ENCODE data around the gene SH3GLB2.
"Not testable (repeated sequence)": the region's sequence is repeated elsewhere in the genome, so short reads cannot be mapped to it uniquely, and the experiment has no call there.

Gene SH3GLB2

DNA sequence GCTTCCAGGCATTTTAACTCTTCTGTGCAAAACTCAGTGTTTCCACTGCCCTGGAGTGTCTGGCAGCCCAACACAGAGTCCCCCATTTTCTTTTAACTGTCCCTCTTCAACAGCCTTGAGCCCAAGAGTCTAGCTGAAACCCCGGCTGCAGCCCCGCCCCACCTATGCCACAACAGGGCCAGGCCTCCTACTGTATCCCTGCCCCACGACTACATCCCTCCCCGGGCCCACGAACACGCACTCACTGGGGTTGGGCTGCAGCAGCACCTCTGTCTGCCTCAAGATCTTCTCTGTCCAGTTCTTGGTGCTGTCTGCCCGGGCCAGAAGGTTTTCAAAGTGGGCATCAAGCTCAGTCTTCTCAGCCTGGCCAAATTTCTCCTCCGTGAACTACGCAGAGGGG is 6.1 kb downstream of the SH3GLB2 start:
- DNase-seq (ENCODE audit: low read depth in 3 of 3): no peak

DNA sequence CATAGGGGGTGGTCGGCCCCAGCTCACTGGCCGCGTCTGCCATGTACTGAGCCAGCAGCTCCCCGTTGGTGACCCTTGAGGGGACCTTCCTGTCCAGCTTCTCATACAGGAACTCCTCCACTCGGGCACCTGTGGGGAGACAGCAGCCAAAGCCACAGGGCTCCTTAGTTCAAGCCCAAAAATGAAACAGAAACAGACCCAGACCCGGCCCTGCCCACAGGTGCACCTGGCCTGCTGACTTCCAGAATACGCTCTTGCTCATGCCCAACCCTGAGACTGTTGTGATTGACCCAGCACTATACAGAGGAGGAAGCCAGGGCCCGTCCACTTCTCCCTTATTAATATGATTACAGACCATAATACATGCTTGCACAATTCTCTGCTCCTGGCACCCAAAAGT is 7.0 kb downstream of the SH3GLB2 start:
- DNase-seq (ENCODE audit: low read depth in 3 of 3): no peak

DNA sequence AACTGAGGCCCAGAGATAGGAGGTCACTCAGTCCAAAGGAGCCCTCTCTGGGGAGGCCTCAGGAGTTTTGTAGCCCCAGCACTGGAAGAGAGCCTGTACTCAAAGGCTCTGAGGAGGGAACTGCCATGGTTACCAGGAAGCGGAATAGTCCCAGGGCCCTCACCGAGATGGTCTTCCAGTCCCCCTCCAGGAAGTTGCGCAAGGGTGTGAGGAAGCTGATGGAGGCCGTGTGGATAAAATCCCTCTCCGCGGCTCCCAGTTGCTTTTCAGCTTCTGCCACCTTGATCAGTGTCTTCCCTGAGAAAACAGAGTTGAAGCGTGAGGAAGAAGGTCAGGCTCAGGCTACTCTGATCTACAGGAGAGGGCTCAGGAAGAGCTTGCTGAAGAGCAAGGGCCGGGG is 13.5 kb downstream of the SH3GLB2 start:
- DNase-seq (ENCODE audit: low read depth in 3 of 3): no peak

DNA sequence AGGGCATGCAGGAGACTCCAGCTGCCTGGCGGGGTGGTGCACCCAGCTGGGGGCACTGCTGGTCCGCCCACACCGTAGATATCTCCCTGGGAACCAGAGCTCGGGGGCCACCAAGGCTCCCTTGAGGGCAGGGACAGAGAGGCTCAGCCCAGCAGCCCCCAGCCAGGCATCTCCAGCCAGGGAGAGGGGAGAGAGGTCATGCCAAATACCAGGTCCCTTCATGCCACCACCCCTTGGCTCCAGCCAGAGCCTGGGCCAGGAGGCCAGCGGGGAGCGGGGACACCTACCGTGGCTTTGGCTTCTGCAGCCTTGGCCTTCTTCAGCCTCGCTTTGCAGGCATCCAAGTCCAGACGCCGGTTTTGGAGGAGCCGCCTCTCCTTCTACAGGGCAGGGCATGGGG is 14.0 kb downstream of the SH3GLB2 start:
- no peak for DNase-seq (ENCODE audit: low read depth in 3 of 3)

- no peak for DNase-seq (ENCODE audit: low read depth in 3 of 3)
Observed at GRCh38 chr9:129013674-129014073, 14.5 kb downstream of the SH3GLB2 start.

GRCh38 chr9:129012893-129013448 is 15.2 kb downstream of the SH3GLB2 start:
- DNase-seq (ENCODE audit: low read depth in 3 of 3): no peak

DNA sequence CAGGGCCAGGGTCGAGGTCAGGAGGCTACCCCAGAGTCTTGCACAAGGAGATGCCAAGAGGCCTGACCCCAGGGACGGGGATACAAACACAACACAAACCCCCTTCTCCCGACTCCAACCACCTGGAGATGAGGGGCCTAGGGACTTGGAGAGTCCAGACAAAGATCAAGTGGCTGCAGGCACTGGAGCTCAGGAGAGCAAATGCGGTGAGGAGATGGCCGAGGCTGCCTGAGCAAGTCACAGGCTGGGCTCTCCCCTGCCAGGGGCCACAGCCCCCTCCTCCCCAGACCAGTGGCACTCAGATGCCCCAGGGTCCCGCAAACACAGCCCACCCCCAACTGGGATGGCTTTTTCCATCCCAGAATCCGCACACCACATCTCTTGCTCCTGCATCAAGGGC is 15.8 kb downstream of the SH3GLB2 start:
- DNase-seq (ENCODE audit: low read depth in 3 of 3): no peak

DNA sequence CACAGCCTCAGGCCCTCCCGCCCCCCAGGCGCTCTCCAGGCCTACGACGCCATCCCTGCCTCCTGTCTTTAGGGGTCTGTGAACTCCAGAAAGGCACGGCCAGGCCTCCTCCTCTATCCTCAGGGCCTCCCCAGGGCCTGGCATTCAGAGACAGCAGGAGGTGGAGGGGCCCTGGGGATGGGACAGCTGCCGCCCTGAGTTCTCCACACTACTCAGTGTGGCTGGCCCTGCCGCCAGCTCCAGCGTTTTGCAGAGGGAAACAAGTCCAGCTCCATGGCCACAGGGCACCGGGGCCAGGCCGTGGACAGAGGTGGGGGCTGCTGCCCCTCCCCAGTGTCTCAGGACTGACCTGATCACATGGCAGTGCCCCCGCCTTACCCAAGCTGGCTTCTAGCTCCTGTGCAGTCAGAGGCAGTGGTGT is 16.4 kb downstream of the SH3GLB2 start:
- no peak for DNase-seq (ENCODE audit: low read depth in 3 of 3)

DNA sequence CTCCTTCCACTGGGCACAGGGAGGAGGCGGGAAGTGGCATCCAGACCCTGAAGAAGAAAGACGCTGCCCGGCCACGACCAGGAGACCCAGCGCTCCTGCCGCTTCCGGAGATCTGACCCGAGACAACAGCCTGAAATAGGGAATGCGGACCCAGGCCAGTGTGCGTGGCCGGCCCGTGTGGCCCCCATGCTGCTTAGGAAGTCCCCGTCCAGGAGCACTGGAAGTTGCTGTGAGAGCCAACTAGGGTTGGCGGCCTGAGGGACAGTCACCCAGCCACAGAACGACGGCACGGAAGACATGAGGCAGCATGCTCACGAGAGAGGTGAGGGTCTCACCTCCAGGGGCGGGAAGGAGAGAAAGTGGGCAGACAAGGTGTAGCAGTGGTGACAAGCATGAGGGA is 17.0 kb downstream of the SH3GLB2 start:
- no peak for DNase-seq (ENCODE audit: low read depth in 3 of 3)

GRCh38 chr9:129010267-129010975 is 17.7 kb downstream of the SH3GLB2 start:
- no peak for DNase-seq (ENCODE audit: low read depth in 3 of 3)

- no peak for DNase-seq (ENCODE audit: low read depth in 3 of 3)
Observed at GRCh38 chr9:129009584-129010141, 18.5 kb downstream of the SH3GLB2 start.

DNA sequence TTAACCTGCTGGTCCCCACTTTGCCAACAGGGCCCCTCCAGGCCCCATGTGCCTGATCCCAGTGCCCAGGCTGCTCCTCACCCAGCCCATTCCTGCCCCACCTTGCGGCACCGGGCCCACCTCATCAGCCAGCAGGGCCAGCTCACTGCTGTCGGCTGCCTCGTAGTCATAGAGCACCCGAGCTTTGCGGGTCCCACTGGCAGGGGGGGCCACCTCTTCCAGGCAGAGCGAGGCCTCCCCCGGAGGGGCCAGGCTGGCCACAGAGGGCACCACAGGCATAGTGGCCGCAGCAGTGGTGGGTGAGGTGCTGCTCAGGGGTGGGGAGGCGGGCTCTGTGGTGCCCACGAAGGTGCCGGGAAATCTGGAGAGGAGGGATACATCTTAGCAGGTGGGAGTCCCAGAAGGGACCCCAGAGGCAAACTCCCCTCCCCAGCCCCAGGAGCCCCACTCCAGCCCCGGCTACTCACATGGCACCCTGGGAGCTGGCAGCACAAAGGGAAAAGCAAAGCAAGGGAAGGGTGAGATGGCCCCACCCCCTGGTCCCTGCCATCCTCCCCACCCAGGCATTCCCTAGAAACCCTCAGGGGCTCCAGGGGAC is 19.0 kb downstream of the SH3GLB2 start:
- no peak for DNase-seq (ENCODE audit: low read depth in 3 of 3)

DNA sequence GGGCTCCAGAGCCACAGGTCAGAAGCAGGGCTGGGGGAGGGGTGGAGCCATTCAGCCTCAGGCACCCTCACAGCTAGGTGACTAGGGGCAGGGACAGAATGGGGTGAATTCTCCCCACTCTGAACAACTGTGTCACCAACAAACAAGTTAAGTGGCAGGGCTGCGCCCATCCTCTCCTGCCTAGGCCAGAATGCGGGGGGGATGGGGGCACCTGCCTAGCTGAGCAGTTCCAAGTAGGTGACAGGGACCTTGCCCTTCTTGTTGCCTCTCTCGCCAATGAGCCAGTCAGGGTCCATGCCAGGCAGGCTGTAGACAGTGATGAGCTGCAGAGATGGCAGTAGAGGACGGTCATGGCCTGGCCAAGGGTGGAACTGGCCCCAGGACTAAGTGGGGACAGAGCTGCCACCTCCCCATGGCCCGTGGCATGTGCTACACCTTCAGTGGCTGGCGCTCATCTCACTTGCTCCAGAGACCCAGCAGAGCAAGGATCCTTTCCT is 19.6 kb downstream of the SH3GLB2 start:
- no peak for DNase-seq (ENCODE audit: low read depth in 3 of 3)

- no peak for DNase-seq (ENCODE audit: low read depth in 3 of 3)
Observed at GRCh38 chr9:129007766-129008468, 20.2 kb downstream of the SH3GLB2 start.

GRCh38 chr9:129007035-129007765 is 20.9 kb downstream of the SH3GLB2 start:
- DNase-seq (ENCODE audit: low read depth in 3 of 3): no peak

DNA sequence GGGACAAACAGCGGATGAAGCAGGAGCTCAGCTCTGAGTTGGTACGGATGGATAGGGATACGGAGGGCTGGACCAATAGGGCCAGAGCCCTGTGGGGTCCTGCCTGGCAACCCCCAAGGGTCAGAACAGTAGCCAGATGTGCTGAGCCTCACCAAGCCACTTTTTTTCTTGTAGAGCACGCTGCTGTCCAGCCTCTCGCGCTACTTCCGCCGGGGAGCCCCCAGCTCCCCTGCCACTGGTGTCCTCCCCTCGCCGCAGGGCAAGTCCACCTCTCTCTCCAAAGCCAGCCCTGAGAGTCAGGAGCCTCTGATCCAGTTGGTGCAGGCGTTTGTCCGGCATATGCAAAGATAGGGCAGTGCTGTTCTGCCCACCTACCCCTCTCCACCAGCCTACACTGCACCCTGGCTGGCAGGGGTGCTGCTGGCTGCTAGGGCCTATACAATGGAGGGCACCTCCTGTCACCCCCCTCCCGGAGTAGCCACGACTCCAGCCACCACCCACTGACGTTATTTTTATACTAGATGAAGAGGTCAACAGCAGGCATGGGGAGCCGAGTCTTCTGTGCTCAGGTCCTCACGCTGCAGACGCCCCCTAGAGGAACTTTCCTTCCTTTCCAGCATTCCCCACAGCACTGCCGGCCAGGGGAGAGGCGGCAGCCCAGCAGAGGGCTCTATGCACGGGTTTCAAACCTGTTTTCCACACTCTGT is 21.6 kb downstream of the SH3GLB2 start:
- DNase-seq (ENCODE audit: low read depth in 3 of 3): peak in 2 of 3 donors; percentile 25 to 31

DNA sequence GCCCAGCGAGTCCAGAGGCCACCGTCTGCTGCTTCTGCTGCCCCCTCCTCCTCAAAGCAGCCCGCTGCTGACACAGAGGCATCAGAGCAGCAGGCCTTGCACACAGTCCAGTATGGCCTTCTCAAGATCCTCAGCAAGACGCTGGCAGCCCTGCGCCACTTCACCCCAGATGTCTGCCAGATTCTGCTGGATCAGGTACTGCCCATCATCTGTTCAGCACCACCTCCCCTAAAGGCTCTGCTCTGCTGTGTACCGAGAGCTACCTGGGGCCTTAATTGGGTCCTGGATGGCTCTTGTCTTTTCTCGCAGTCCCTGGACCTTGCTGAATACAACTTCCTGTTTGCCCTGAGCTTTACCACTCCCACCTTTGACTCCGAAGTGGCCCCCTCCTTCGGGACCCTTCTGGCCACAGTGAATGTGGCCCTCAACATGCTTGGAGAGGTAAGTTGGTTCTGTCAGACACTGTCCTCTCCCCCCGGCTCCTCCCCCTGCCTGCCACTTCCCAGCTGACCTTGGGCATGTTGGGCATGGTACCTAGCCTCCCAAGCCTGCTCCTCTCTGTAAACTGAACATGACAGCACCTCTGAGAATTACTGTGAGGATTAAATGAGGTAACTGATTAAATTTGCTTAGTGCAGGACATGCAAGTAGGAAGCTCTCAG is 22.7 kb downstream of the SH3GLB2 start:
- no peak for DNase-seq (ENCODE audit: low read depth in 3 of 3)

DNA sequence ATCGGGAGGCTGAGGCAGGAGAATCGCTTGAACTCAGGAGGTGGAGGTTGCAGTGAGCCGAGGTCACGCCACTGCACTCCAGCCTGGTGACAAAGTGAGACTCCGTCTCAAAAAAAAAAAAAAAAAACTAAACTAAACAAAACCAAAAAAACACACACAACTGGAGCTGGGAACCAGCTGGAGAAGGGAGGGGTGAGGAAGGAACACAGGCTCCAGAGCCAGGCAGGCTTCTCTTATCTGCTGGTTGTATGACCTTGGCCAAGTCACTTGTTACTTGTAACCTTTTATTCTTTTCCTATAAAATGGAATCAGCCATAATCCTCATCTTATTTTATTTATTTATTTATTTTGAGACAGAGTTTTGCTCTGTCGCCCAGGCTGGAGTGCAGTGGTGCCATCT is 24.0 kb downstream of the SH3GLB2 start:
- not testable (repeated sequence) for DNase-seq (ENCODE audit: low read depth in 3 of 3)

DNA sequence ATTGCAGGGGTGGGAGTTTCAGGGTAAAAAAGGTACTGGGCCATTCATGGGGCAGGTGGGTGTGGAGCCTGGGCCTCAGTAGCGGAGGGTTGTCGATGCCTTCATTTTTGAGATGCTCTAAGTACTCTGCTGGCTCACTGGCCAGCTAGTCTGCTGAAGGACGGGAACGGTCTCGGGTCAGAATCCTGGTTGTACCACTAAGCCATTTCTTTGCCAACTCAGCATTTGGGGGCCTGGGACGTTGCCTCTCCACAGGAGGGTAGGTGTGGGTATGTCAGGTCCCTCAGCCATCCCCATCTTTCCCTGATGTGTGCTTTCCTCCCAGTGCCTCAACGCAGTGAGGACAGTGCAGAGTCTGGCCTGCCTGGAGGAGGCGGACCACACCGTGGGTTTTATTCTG is 25.1 kb downstream of the SH3GLB2 start:
- DNase-seq (ENCODE audit: low read depth in 3 of 3): no peak
